HG03521 (cell line): ENCODE results near the gene TRAF5.
A peak's percentile ranks its signal among the peaks of the same experiment; 100 is the strongest.

ENCODE experiments used
- ATAC-seq: cut with Tn5 transposase; IDR thresholded peaks from one replicate; pipeline ENCODE4 v1.9.1; 2021; ENCODE audit warnings: mild to moderate bottlenecking, moderate library complexity; ENCODE audit not compliant: unreplicated experiment

Gene TRAF5

DNA sequence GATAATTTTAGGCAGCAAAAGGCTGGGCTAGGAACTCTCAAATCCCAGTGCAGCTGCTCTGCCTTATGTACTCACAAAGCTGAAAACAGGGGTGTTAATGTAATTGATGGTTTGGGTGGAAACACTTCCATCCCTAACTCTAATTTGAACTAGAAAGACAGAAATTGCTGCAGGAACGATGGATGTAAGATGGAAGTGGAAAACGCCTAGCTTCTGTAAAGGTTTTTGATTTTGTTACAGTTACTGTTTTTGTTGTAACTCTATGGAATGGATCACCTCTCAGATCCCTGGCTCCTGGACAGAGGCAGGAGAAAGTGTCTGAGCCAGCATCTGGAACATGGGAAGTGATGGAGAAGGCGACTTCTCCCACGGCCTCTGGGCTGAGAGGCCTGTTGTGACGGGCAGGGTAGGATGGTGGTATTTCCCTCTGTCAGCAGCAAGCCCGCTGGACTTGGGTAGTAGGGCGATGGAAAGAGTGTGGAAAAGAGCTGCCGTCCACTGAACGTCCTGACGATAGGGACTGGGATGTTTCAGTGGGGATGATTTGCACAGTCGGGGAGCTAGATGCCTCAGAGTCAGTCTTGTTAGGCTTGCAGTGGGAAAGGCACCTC, 1.6 kb downstream of the TRAF5 start:
- no peak for ATAC-seq

DNA sequence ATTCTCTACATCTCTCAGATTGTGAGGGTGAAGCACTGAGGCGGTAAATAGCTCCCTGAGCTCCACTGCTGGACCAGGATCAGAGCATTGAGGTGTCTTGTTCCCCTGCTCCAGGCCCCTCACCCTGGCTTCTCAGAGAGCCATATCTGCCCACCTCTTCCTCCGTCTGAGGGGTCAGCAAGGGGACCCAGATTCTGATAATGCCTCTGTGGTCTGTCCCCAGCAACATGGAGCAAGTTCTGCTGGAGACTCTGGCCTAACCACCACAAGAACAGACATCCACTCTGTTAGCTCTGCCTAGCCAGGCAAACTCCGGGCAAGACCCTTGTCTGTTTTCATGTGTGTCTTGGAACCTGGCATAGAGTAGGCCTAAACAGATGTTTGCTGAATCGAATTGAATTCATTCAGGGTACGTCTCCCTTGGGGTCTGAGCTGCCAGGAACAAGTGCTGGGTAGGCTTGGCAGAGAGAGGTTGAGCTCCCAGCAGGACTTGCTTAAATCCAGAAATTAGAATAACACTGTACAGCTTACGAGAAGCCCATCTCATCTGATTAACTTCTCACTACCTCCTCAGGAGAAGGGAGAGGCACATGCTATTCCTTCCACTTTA, 2.3 kb downstream of the TRAF5 start:
- ATAC-seq, result no peak

DNA sequence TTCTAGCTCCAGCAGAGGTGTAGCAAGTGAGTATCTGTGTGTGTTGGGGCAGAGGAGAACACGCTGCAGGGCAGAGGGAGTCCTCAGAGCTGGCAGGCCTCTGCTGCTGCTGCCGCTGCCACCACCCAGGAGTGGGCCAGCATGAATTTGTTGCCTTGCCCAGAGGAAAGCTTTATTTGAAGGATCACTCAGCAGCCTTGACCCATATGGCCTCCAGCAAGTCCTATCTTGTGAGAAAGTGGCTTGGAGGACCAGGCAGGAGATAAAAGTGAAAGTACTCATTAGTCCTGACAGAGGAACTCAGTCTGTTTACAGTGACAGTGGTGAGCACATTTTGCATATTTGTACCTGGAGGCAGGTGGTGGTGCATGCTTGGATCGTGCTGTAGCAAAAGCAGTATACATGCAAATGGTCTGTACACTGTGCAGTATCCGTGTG, 3.1 kb downstream of the TRAF5 start:
- ATAC-seq, result peak; percentile 49

DNA sequence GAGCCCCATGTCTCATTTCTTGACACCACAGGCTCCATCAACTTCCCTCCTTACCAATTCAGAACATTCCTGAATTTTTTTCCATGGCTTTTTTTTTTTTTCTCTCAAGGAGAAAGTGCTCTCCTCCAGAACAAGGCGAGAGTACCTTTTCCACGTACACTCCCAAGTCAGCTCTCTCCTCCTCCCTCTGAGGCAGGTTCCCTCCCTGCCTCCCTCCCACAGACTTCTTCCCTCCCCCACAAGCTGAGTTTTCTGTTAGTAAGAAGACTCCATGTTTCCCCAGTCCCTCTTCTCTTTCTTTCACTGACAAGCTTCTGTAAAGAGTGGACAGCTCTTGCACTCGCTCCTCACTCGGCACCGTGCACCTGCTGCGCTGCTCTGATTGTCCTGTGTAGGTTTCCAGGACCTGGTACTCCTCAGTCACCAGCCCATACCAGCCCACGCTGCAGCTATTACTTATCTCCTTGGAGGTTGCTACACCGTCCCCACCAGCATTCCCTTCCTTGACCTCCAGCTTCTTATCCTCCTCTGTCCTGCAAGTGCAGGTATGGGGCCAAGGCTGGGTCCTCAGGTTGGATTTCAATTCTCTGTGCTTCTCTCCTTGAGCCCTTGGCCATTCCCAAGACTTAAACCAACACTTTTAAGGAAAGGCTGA, 3.8 kb downstream of the TRAF5 start:
- no peak for ATAC-seq

DNA sequence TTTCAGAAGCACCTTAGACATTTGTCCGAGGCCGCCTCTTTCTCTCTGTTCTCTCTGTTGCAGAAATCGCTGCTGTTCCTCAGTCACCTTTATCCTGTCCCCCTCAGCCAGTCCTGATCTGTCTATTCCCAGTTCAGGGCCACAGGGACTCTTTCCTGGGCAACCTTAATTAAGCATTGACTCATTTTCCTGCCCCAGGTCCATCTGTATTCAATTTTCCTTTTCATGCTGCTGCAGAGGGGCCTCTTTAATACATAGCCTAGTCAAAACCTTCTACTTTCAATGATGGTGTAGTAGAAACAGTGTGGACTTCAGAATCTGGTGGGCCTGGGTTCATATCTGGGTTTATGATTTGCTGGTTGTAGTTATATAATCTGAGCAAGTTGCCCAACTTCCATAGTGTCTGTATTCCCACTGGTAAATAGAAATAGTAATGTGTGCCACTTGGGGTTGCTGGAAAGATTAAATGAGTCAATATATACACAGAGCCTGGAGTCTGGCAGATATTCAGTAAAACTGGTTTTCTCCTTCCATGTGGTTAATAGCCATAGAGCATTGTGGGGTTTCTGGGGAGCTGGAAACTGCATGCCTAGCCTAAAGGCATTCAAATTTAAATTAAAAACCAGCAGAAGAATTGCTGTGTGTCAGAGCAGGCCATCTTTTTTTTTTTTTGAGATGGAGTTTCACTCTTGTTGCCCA, 4.5 kb downstream of the TRAF5 start:
- ATAC-seq, result no peak

DNA sequence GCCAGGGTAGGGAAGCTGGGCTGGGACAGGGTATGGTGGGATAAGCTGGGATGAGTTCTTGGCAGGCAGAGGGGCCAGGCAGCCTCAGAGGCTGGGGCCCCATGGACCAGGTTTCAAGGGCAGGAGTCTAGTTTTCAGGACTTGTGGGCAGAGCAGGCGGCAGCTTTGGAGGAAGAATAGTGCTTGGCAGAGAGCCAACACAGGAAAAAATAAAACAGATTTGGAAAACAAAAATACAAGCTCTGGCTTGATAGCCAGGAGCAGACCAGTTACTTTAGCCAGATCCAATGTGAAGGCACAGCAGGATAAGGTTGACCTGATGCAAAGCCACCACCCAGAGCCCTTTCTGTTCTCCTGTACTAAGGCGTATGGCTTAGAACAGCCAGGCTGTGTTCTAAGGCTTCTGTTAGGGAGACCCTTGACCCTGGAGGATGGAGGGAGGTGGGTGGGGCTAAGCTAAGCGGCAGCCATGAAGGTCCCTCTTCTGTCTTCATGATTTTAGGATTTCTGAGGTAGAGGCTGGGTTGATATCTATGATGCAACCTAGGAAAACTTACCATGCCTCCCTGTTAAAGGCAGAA, 5.5 kb downstream of the TRAF5 start:
- ATAC-seq, result no peak

DNA sequence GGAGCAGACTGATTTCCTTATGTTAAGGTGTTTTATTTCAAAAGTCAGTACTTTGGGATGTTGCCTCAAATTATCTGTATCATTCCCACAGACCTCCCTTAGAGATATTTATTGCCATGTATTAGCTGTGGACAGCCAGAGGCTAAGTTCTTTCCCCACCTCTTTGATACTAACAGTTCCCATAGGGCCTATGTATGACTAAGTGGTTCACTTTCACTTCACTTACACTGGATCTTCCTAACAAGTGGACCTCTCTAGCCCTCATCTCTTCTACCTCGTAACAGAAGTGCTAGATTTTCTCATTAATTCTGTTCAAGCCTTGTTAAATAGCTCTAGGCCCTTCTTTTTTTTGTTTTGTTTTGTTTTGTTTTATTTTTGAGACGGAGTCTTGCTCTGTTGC, 6.2 kb downstream of the TRAF5 start:
- ATAC-seq, result no peak

DNA sequence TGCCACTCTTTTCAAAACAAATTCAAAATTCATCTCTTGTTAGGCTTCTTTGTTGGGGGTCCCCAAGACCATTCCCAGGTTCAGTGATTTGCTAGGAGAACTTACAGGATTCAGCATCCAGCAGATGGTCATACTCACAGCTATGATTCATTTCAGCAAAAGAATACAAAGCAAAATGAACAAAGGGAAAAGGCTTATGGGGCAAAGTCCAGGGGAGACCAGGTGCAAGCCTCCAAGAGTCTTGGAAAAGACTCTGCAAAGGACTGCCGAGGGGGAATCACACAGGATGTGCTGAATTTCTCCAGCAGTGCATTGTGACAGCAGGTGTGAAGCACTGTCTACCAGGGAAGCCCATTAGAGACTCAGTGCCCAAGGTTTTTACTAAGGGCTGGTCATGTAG, 7.3 kb downstream of the TRAF5 start:
- no peak for ATAC-seq

DNA sequence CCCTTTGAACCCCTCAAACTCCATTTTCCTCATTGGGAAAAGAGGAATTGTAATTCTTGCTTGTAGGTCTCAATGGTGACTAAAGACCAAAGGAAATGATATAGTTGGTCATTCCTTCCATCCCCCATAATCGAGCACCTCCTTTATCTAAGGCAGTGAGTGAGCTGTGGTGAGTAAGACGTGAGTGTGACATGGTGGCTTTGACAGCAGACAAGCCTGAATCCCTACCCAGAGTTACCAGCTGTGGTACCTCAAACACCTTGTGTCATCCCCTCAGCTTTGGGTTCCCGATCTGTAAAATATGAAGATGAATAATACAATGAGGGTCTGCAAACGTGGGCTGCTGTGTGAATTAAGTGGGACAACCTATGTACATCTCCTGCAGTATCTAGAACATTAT, 8.4 kb downstream of the TRAF5 start:
- no peak for ATAC-seq

DNA sequence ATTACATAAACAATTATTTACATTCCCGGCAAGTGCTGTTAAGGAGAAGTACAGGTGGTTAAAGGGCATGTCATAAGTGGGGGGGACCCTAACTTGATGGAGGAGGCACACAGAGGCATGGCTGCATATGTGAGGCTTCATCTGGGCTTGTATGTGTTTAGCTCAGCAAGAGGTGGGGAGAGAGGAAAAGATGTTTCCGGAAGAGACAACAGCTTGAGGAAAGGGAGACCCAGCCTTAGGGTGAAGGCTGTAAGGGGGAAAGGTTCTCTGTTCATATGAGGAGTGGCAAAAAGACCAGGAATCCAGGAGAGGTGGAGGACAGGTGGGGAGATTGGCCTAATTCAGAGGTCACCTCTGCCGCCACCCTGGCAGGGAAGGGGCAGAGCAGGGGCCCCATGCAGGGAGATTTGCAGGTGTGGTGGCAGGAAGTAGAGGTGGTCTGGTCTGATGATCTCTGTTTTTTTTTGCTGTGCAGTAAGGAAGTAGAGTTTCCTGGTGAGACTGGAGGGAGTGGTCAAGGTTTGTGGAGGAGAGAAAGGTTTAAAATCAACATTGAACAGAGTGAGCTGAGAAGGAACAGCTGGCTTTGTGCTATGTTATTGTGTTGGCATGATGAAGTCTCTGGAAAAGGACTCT, 9.0 kb downstream of the TRAF5 start:
- peak; percentile 88 for ATAC-seq

DNA sequence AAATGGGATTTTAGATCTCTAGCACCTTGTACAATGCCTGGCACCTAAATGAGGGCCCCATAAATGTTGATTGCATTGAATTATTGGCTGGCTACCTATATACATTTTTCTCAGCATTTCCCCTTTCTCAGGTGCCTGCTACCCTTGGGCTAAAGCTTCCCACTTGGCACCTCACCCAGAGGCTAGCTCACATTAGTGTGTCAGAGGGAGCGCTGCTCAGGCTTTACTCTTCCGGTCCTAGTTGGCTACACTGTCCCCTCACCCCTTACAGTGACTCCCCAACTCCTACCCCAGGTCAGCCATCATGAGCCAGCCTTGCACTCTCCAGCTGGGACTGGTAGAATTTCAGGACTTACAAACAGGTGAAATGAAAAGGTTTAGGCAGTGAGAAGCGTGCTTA, 9.5 kb downstream of the TRAF5 start:
- peak; percentile 6 for ATAC-seq

DNA sequence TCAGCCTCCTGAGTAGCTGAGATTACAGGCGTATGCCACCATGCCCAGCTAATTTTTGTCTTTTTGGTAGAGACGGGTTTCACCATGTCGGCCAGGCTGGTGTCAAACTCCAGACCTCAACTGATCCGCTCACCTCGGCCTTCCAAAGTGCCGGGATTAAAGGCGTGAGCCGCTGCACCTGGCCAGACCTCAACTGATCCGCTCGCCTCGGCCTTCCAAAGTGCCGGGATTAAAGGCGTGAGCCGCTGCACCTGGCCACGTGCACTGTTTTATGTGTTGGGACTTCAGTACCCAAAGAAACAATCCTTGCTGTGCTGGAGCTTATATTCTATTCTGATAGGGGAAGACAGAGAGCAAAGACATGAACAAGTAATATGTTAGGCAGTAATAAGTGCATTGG, 10.1 kb downstream of the TRAF5 start:
- no peak for ATAC-seq

DNA sequence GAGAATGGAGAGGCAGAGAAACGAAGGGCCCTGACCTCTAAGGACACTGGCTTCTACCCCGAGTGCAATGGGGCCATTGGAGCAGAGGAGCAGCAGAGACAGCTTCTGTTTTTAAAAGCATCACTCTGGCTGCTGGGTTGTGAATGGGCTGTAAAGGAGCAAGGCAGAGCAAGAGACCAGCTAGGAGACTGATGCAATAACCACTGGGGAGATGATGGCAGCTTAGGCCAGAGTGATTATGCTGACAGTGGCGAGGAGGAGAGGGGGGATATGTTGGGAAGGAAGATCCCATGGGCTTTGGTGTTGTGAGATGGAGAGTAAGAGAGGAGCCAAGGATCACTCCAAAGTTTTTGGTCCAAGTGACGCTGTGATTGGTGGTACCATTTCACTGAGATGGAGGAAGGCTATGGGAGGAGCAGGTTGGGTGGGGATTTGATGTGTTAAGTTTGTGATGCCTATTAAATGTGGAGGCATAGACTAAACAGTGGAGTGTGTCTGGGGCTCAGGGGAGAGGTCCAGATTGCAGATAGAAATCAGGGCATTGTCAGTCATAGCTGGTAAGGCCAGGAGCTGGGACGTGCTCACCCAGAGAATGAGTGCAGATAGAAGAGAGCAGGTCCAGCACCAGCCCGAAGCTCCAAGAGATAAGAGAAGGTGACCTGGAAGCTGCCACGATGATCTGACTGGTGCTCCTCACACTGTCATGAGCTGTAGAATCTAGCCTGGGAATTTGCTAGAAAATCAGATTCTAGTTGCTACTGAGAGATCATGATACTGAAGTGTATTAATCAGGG, 11.0 kb downstream of the TRAF5 start:
- no peak for ATAC-seq

DNA sequence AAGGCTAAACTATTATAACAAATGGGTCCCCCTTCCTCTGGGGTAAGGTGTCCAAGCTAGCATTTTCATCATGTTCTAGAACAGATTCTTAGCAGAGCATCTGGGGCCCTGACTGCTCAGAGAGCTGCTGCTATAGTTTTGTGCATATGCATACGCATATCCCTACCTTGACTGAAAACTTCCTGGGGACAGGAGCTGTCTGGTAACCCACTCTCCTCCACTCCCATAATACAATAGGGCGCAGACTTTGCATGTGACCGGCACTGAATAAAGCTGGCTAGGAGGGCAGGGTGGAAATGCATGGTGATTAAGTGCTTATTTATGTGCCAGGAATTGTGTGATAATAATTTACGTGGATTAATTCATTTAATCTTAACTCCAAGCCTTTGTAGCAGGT, 11.6 kb downstream of the TRAF5 start:
- ATAC-seq, result no peak

DNA sequence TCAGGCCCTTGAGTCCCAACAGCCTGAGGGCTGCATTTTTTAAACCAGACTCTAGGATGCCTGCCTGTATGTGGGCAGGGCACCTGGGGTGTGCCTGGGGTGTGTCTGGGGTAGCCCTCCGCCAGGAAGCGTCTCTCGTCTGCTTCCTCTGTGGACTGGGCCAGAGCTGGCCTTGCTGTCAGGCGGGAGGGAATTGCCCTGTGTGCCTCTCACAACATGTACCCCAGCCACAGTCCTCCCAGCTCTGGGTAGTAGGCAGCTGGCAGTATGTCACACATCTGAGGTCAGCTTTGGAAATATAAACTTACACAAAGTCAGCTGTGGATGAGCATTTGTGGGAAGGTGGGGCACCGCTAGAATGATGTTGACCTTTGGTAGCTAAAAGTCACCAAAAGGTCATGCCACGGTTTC, 13.0 kb downstream of the TRAF5 start:
- no peak for ATAC-seq

DNA sequence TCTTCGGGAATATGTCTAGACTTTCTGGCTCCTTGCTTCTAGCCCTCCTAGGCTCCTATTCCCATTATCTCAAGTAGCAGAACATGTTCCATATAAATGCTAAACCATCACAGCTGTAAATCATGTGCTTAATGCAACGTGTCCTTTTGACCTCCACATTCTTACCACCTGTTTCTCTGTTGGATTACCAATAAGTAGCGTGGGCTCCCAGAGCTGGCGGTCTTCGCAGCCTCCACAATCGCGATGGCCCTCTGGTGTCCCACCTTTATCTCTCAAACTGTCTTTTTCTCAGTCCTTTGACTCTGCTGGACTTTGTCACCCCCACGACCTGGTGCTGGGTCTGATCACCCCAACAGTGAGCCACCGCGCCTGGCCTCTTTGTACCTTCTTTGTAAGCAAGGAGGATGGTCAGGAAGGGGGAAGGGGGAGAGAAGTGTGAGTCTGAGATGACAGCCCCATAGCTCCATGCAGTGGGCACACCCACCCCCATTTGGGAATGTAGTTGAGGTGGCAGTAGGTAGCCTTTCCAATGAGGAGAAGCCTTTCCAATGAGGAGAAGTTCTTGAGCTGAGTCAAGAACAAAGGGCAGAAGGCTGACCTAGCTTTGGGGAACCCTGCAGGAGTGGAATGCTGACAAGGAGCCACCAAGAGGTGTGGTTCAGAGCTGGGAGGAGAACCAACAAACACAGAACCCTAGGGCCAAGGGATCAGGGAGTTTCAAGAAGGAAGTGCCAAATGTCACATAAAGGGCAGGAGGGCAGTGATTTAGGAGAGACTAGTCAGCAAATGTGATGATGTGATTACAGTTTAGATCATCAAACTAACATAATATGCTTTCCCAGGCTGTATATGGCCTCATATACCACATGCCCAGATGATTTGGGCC, 14.2 kb downstream of the TRAF5 start:
- ATAC-seq, result no peak

DNA sequence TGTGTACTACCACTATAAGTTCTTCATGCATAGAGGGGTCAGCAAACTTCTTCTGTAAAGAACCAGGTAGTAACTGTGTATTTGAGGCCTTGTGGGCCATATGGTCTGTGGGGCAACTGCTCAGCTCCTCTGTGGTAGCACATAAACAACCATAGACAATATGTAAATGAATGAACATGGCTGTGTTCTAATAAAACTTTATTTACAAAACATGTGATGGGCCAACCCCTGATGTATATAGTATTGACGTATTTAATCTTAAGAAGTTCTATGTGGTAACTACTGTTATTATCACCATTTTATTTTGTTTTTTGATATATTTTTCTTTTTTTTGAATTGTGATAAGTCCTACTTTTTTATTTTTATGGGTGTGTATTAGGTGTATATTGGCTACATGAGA, 15.4 kb downstream of the TRAF5 start:
- no peak for ATAC-seq

DNA sequence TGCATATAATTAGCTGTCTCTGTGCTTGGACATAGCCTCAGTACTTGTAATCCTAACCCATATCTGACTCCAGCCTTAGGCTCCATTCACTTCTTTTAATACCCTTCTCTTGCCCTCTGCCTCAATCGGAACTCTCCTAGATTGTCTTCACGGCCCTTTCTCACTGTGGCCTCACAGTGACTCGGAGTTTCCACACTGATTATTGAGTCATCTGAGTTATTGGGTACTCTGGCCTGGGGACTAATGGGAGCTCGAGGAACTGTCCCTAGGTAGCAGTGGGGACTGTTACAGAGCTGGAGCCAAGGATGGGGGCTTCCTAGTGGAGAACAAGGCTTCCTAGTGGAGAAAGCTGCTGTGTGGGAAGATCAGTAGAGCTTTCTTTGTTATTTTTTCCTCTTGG, 17.0 kb downstream of the TRAF5 start:
- no peak for ATAC-seq

DNA sequence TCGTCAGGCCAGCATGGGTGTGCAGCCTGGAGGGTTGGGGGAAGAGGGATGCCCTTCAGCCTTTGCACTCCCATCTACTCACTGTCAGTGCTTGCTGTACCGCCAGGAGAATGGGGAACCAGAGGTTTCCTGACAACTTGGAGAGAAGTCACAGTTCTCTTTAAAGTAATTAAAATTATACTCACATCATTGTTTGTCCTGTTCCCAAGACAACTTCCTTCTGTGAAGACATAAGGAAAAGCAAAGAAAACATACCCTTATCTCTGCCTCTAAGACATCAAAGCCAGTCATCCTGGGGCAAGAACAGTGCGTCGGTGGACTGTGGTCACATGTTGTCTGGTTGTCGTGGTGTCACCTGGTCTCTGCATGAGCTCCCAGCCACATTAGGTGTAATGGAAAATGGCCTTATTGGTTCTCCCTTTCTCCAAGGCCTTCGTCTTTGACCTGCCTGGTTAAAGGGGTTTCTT, 17.6 kb downstream of the TRAF5 start:
- ATAC-seq, result no peak
